SU-DHL-6 (cell line): Measurements from ENCODE around the gene ANKS1A.

ENCODE experiments used
- CTCF ChIP-seq: fragments of 200-600 bp; sonication (generic); IDR thresholded peaks from one replicate; pipeline ENCODE4 v1.5.1; 2017; ENCODE audit warnings: antibody characterized with exemption, mild to moderate bottlenecking, low read length, moderate library complexity; ENCODE audit not compliant: insufficient read depth, poor library complexity, severe bottlenecking
- EZH2phosphoT487 ChIP-seq: fragments of 200-600 bp; sonication (generic), shearing (Covaris generic); conservative IDR thresholded peaks from 2 replicates; pipeline ENCODE4 v1.6.1; 2018; ENCODE audit warnings: mild to moderate bottlenecking, antibody characterized with exemption, low read length, moderate library complexity, mixed read lengths

- TF ChIP-seq EZH2phosphoT487: no peak
- TF ChIP-seq CTCF: no peak
Measured at GRCh38 chr6:35086282-35086632, 197.2 kb downstream of the ANKS1A start.
